K562 (cell line): ENCODE data around the gene CCDC27. TPM values are rescaled to one million over a fixed set of nuclear protein-coding genes. Genes with fewer than 3 reads are reported as not detected.

ENCODE experiments used
- DDX20 ChIP-seq: fragments of 450-650 bp; IDR thresholded peaks from 2 replicates; pipeline ENCODE4 v1.6.1; 2016; ENCODE audit warnings: missing genetic modification characterization, low read depth, mild to moderate bottlenecking, missing compliant biosample characterization, moderate library complexity
- DMBX1 ChIP-seq: fragments of 250-450 bp; sonication (Bioruptor Pico); IDR thresholded peaks from 2 replicates; pipeline ENCODE4 v1.8.0; 2022; ENCODE audit warnings: inconsistent platforms, mild to moderate bottlenecking, moderate library complexity, borderline replicate concordance
- FOXA1 ChIP-seq: fragments of 450-650 bp; IDR thresholded peaks from 2 replicates; pipeline ENCODE4 v1.6.1; 2016; ENCODE audit warnings: mild to moderate bottlenecking, borderline replicate concordance
- FOXA3 ChIP-seq, 2 experiments: fragments of 450-650 bp in 1 of 2; sonication (generic) in 1 of 2; formaldehyde crosslinking; IDR thresholded peaks in 1 of 2; conservative IDR thresholded peaks in 1 of 2; 2 replicates each; pipeline versions ENCODE4 v1.4.0 to v1.8.0; 2020 to 2022; ENCODE audit warnings: mild to moderate bottlenecking in 2 of 2, missing genetic modification reagents in 1 of 2
- HDAC1 ChIP-seq, 2 experiments: fragments of 450-650 bp; IDR thresholded peaks; 2 replicates each; pipeline ENCODE4 v1.6.1; 2016 to 2017; ENCODE audit warnings: inconsistent platforms in 1 of 2, mild to moderate bottlenecking in 1 of 2, moderate library complexity in 1 of 2
- HNRNPLL ChIP-seq: fragments of 200-400 bp; formaldehyde crosslinking; IDR thresholded peaks from 2 replicates; pipeline ENCODE4 v1.6.1; 2017; ENCODE audit warnings: low read length, low read depth, mild to moderate bottlenecking; ENCODE audit not compliant: poor library complexity, severe bottlenecking
- MXI1 ChIP-seq: IDR thresholded peaks from 2 replicates; pipeline ENCODE4 v1.6.1; 2011; ENCODE audit warnings: low read depth, mild to moderate bottlenecking, improper control_type of control experiment, low read length
- NR2C1 ChIP-seq, 2 experiments: fragments of 450-650 bp; IDR thresholded peaks; 2 replicates each; pipeline ENCODE4 v1.6.1; 2017; ENCODE audit warnings: mild to moderate bottlenecking in 2 of 2, antibody characterized with exemption in 1 of 2, inconsistent platforms in 1 of 2, missing compliant biosample characterization in 1 of 2, missing genetic modification characterization in 1 of 2
- RB1 ChIP-seq: fragments of 450-650 bp; IDR thresholded peaks from 2 replicates; pipeline ENCODE4 v1.6.1; 2017; ENCODE audit warnings: low read depth, mild to moderate bottlenecking
- RBBP5 ChIP-seq: fragments of 200-600 bp; sonication (generic); IDR thresholded peaks from 2 replicates; pipeline ENCODE4 v1.6.1; 2012; ENCODE audit warnings: borderline replicate concordance, mild to moderate bottlenecking, low read length, control low read depth, inconsistent platforms; ENCODE audit not compliant: insufficient read depth, poor library complexity, severe bottlenecking
- ZBTB17 ChIP-seq: fragments of 450-650 bp; formaldehyde crosslinking; IDR thresholded peaks from 2 replicates; pipeline ENCODE4 v1.4.0; 2020; ENCODE audit warnings: mild to moderate bottlenecking
- ZFP30 ChIP-seq: fragments of 250-450 bp; sonication (Bioruptor Pico); IDR thresholded peaks from 2 replicates; pipeline ENCODE4 v1.8.0; 2022; ENCODE audit warnings: moderate library complexity, mild to moderate bottlenecking, inconsistent platforms, borderline replicate concordance
- ZNF696 ChIP-seq: fragments of 250-450 bp; sonication (Bioruptor Pico); conservative IDR thresholded peaks from 2 replicates; pipeline ENCODE4 v1.4.0; 2020; ENCODE audit warnings: mild to moderate bottlenecking, moderate library complexity
- polyA plus RNA-seq, 8 experiments: library from polyadenylated mRNA; depleted of rRNA in 4 of 8; stranded (reverse) in 5 of 8; unstranded in 3 of 8; fragments of >200 nt; fragmentation: Nextera tagmentation in 2 of 8; fragmentation: Illumina TruSeq in 1 of 8; extraction: Ambion mirVana in 2 of 8; extraction: Trizol in 1 of 8; gene quantifications; 2 replicates each; pipeline versions ENCODE4 v1.2.1 to v1.2.3, GENCODE V29; 2011 to 2014; ENCODE audit warnings: inconsistent platforms in 1 of 8, missing spikeins in 1 of 8
- total RNA-seq, 7 experiments: library from RNA; depleted of rRNA in 6 of 7; stranded (reverse); fragments of >200 nt in 6 of 7; fragmentation: Illumina TruSeq in 2 of 7; extraction: Trizol in 2 of 7; gene quantifications; 2 replicates each; pipeline versions ENCODE4 v1.2.1 to v1.2.3, GENCODE V29; 2011 to 2021; ENCODE audit warnings: low replicate concordance in 1 of 7
- TF ChIP-seq, protein P1 (sequence below): fragments of 250-450 bp; sonication (Bioruptor Pico); IDR thresholded peaks from 2 replicates; pipeline ENCODE4 v1.4.0; 2020; ENCODE audit warnings: borderline replicate concordance
- TF ChIP-seq, protein P2 (sequence below): sonication (generic); formaldehyde crosslinking; IDR thresholded peaks from 2 replicates; pipeline ENCODE4 v1.4.0; 2020; ENCODE audit warnings: mild to moderate bottlenecking, missing genetic modification reagents
- TF ChIP-seq, protein P3 (sequence below), 2 experiments: fragments of 450-650 bp; conservative IDR thresholded peaks; 2 replicates each; pipeline ENCODE4 v1.6.1; 2017; ENCODE audit warnings: mild to moderate bottlenecking in 2 of 2, moderate library complexity in 2 of 2
- TF ChIP-seq, protein P4 (sequence below): fragments of 450-650 bp; IDR thresholded peaks from 2 replicates; pipeline ENCODE4 v1.6.1; 2016; ENCODE audit warnings: borderline replicate concordance

The CCDC27 gene
- total and polyA plus RNA-seq, 9 of the 15 experiments (the other 6 are each of a cell fraction or from before 2014, with no cell fraction given) = 0.01 to 0.04 TPM; not detected in 7

DNA sequence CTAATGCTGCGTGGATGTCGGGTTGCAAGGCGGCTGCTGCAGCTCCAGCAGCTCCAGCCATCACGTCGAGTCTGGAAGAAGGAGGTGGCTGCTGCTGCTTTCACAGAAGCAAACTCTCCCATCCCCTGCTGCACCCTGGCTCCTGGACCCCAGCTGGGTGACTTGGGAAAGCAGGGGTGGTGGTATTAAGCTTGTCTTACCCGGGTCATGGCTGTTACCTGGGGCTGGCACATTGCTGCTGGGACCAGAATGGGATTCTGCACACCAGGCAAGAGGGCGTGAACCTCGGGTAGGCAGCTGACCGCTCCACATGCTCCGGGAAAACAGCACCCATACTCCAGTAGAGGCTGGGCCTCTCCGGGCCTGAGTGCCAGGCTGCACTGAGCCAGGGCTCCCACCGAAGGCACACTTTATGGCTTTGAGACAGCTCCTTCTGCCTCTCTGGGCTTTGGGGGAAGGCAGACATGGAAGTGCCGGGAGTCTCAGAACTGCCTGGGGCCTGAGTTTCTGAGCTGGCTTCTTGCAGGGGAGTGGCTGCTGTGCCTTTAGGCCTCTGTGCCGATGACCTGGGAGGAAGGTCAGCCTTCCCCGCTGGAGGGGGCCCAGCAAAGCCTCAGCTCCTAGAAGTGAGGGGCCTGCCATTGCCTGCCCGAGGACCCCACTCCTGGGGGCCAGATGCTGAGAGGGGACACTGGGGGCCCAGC, 21.5 kb downstream of the CCDC27 start (continued):
- TF ChIP-seq, protein P1, sequence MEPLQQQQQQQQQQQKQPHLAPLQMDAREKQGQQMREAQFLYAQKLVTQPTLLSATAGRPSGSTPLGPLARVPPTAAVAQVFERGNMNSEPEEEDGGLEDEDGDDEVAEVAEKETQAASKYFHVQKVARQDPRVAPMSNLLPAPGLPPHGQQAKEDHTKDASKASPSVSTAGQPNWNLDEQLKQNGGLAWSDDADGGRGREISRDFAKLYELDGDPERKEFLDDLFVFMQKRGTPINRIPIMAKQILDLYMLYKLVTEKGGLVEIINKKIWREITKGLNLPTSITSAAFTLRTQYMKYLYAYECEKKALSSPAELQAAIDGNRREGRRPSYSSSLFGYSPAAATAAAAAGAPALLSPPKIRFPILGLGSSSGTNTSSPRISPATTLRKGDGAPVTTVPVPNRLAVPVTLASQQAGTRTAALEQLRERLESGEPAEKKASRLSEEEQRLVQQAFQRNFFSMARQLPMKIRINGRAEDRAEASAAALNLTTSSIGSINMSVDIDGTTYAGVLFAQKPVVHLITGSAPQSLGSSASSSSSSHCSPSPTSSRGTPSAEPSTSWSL (CRISPR knock-in tag) = 0 out of 2 replicates have a peak, but pooled peaks have one; percentile 64
- TF ChIP-seq ZBTB17 = peak; percentile 3; the same call in 1 of the 2 replicates
- TF ChIP-seq, protein P2, sequence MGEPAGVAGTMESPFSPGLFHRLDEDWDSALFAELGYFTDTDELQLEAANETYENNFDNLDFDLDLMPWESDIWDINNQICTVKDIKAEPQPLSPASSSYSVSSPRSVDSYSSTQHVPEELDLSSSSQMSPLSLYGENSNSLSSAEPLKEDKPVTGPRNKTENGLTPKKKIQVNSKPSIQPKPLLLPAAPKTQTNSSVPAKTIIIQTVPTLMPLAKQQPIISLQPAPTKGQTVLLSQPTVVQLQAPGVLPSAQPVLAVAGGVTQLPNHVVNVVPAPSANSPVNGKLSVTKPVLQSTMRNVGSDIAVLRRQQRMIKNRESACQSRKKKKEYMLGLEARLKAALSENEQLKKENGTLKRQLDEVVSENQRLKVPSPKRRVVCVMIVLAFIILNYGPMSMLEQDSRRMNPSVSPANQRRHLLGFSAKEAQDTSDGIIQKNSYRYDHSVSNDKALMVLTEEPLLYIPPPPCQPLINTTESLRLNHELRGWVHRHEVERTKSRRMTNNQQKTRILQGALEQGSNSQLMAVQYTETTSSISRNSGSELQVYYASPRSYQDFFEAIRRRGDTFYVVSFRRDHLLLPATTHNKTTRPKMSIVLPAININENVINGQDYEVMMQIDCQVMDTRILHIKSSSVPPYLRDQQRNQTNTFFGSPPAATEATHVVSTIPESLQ (CRISPR knock-in tag) = 0 out of 2 replicates have a peak, but pooled peaks have one; percentile 43
- TF ChIP-seq MXI1 = peak; percentile 62; the same call in 1 of the 2 replicates
- no peak for TF ChIP-seq FOXA1
- no peak for TF ChIP-seq ZNF696 (CRISPR knock-in tag)
- TF ChIP-seq RB1 = 0 out of 2 replicates have a peak, but pooled peaks have one; percentile 31
- peak; percentile 39 for TF ChIP-seq HNRNPLL
- TF ChIP-seq DDX20 (tag) = no peak
- TF ChIP-seq FOXA3 (CRISPR knock-in tag; conservative IDR thresholded peaks at IDR 0.05 in 1 of 2, IDR thresholded peaks at IDR 0.05 in 1 of 2) = 0 out of 4 replicates have a peak, but pooled peaks of 1 of the 2 experiments have one; percentile 43
- TF ChIP-seq, protein P3, sequence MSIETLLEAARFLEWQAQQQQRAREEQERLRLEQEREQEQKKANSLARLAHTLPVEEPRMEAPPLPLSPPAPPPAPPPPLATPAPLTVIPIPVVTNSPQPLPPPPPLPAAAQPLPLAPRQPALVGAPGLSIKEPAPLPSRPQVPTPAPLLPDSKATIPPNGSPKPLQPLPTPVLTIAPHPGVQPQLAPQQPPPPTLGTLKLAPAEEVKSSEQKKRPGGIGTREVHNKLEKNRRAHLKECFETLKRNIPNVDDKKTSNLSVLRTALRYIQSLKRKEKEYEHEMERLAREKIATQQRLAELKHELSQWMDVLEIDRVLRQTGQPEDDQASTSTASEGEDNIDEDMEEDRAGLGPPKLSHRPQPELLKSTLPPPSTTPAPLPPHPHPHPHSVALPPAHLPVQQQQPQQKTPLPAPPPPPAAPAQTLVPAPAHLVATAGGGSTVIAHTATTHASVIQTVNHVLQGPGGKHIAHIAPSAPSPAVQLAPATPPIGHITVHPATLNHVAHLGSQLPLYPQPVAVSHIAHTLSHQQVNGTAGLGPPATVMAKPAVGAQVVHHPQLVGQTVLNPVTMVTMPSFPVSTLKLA (conservative IDR thresholded peaks at IDR 0.05) = peak; percentile 73 to 87
- TF ChIP-seq RBBP5 = peak; percentile 30
- peak in 1 of 2 experiments; percentile 71; a peak in 2 of 4 replicates for TF ChIP-seq HDAC1 (IDR thresholded peaks at IDR 0.05)
- TF ChIP-seq NR2C1 (IDR thresholded peaks at IDR 0.05) = peak; percentile 75
- TF ChIP-seq NR2C1 (tag; IDR thresholded peaks at IDR 0.05) = peak; percentile 70
- TF ChIP-seq ZFP30 (CRISPR knock-in tag) = no peak
- 0 out of 2 replicates have a peak, but pooled peaks have one; percentile 36 for TF ChIP-seq DMBX1 (CRISPR knock-in tag)
- TF ChIP-seq, protein P4, sequence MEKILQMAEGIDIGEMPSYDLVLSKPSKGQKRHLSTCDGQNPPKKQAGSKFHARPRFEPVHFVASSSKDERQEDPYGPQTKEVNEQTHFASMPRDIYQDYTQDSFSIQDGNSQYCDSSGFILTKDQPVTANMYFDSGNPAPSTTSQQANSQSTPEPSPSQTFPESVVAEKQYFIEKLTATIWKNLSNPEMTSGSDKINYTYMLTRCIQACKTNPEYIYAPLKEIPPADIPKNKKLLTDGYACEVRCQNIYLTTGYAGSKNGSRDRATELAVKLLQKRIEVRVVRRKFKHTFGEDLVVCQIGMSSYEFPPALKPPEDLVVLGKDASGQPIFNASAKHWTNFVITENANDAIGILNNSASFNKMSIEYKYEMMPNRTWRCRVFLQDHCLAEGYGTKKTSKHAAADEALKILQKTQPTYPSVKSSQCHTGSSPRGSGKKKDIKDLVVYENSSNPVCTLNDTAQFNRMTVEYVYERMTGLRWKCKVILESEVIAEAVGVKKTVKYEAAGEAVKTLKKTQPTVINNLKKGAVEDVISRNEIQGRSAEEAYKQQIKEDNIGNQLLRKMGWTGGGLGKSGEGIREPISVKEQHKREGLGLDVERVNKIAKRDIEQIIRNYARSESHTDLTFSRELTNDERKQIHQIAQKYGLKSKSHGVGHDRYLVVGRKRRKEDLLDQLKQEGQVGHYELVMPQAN = peak; percentile 76
